ENCODE data around the gene GRM7.

Gene GRM7

DNA sequence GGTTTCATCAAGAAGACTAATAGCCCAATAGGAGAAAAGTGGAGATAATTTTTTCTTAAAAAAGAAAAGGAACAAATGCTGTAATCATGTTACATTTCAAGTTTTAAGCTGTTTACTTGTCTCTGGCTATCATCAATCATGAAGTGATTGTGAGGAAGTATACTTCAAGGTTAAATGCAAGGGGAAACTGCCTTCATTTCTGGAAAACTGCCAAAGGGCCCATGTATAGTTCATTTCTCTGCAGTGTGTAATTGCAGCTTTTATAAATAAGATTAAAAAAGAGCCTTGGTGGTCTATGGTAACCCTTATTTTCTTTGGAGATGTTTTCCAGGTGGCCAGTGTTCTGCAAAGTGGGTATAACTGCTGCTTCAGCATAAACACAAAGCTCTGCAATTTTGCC, 101.9 kb downstream of the GRM7 start:
- no peak for DNase-seq
- intact Hi-C loops (cut with DNase I), result no loop called here

DNA sequence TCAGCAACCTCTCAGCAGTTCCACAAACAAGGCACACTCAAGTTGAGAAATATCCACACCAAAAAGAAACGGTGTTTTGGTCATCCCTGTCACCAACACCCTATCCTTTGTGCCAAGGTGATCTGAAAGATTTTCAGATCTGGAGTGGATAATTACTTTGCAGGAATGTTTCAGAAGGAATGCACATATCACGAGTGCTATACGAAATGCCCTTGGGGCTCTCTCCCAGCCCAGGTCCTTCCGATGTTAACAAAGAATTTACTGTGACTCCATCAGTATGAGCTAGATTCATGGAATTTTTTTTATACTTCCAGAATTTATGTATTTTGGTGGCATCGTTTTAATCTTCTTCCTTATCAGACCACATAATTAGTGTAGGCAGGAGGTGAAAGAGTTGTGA, 105.0 kb downstream of the GRM7 start:
- intact Hi-C loops (cut with DNase I), result no loop called here
- DNase-seq, result no peak

DNA sequence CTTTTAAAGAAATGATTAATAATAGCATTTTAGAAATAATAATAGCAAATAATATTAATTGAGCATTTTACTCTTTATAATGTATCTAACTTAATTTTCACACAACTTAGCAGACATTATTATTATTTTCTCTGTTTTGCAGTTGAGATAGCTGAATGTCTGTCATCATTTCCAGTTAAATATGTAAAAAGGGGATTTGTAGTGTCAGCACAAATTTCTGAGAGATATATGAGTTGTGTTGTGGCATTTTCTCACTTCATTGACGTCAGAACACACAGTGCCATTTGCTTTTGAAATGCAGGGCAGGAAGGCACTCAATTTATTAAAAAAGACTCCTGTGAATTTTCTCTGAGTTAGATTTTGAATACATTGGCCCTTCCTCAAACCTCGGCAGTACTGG, 111.0 kb downstream of the GRM7 start:
- intact Hi-C loops (cut with DNase I), result no loop called here
- DNase-seq, result no peak

DNA sequence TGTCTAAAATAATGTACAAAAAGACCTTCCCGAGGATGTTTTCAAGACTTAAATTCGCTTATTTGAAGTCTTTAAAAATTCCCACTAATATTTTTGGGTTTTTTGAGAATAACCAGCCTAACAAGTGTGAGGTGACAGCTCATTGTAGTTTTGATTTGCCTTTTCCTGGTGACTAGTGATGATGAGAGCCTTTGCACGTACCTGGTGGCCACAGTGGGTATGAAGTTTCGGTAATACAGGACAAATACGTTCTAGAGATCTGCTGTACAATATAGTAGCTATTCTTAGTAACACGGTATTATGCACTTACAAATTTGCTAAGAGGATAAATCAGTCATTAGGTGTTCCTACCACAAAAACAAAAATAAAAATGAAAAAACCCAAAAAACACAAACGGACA, 124.9 kb downstream of the GRM7 start:
- intact Hi-C loops (cut with DNase I), result no loop called here

GRCh38 chr3:6989608-6990291, 128.8 kb downstream of the GRM7 start:
- no peak for DNase-seq
- intact Hi-C loops (cut with DNase I), result no loop called here

More for the DNA sequence above, 124.9 kb downstream of the GRM7 start:
- no peak for DNase-seq

DNA sequence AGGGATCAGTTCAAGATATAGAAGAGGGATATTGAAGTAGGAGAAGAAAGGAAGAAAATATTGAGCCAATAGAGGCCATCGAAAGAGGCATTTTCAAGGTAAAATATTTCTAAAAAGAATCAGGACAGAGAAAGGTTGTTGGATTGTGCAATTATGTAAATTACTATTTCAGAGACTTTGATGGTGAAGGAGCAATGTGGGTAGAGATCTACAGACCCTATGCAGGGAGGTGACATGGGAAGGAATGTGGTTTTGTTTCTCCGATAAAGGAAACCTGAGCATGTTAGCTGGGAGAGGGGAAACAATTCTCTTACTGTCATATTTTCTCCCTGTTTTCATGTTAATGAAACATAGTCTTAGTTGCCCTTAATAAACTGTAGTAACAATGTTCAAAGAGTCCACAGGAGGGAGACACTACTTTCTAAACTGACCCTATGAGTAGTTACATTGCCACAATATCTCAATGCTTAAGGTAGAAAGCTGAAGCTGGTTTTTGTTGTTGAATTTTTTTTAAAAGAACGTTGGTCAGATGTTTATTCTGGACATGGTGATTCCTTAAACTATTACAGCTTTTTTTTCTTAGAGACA, 133.3 kb downstream of the GRM7 start:
- DNase-seq, result no peak
- intact Hi-C loops (cut with DNase I), result no loop called here

DNA sequence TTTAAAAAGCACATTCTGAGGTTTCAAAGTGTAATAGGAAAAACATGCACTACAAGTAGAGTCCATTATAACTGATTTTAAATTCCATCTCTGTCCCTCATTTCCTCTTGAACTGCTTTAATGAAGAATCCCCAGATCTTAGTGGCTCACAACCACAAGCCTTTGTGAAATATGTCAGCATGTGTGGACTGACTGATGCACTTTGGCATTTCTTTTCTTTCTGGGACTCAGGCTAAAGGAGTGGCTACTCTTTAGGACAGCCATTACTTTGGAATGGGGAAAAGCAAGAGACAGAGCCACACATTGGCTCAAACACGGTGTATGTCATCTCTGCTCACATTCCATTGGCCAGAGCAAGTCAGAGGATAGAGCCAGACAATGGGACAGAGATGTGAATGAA, 139.6 kb downstream of the GRM7 start:
- intact Hi-C loops (cut with DNase I), result no loop called here
- no peak for DNase-seq

- intact Hi-C loops (cut with DNase I), result no loop called here
- no peak for DNase-seq
Observed at GRCh38 chr3:7001370-7001769, 140.5 kb downstream of the GRM7 start.

GRCh38 chr3:7015683-7016440, 154.9 kb downstream of the GRM7 start:
- DNase-seq, result no peak
- intact Hi-C loops (cut with DNase I), result no loop called here

GRCh38 chr3:7025581-7026300, 164.8 kb downstream of the GRM7 start:
- intact Hi-C loops (cut with DNase I), result no loop called here
- DNase-seq, result no peak

DNA sequence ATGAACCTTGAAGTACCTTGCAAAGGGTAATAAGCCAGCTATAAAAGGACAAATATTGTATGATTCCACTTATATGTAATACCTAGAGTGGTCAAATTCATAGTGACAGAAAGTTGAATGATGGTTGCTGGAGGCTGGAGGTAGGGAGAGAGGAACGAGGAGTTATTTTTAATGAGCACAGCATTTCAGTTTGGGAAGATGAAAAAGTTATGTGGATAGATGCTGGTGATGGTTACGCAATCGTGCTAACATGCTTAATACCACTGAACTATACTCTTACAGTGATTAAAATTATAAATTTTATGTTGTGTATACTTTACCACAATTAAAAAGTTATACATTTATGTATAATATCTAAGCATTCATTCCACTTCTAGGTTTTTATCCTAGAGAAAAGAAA, 168.6 kb downstream of the GRM7 start:
- intact Hi-C loops (cut with DNase I), result no loop called here
- no peak for DNase-seq

DNA sequence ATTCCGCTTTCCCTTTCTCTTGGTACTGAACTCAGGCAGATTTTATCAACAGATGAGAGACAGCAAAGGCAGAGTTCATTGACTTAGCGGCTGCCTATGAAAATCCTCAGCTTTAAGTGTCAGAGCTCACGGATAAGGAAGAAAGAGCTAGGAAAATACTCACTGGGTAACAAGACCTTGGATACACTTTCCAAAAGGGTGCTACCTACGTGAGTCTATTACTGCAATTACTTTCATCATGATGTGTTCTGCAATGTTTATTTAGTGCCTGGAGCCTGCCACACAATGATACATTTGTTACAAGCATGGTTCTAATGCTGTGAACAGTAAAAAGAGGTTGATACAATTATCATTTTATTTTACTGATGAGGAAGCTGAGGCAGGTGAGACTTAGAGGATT, 177.5 kb downstream of the GRM7 start:
- intact Hi-C loops (cut with DNase I), result no loop called here
- no peak for DNase-seq

- intact Hi-C loops (cut with DNase I), result no loop called here
Observed at GRCh38 chr3:7062714-7063113, 201.8 kb downstream of the GRM7 start.

GRCh38 chr3:7070461-7070860, 209.5 kb downstream of the GRM7 start:
- intact Hi-C loops (cut with DNase I), result no loop called here
- DNase-seq, result no peak

More at GRCh38 chr3:7062714-7063113, 201.8 kb downstream of the GRM7 start:
- DNase-seq, result no peak

GRCh38 chr3:7074217-7074616, 213.3 kb downstream of the GRM7 start:
- DNase-seq, result no peak
- intact Hi-C loops (cut with DNase I), result no loop called here

DNA sequence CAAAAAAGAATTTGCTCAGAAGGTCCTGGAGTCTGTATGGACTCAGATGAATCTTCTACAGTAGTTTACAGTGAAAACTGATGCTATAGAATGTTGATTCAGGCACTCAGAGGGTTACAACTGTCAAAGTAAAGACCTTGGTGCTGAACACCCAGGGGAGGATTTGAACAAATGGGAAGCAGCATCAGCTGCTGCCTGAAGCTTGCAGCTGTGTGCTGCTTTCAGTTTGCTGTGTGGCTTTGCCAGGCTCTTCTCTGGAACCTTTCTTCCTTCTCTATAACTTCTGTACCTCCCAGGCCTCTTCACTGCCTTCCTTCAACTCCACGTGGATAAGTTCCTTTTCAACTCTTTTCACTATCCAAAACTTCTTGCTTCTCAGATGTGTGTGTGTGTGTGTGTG, 214.2 kb downstream of the GRM7 start:
- intact Hi-C loops (cut with DNase I), result no loop called here
- DNase-seq, result peak in 1 of 10 donors; percentile 37

DNA sequence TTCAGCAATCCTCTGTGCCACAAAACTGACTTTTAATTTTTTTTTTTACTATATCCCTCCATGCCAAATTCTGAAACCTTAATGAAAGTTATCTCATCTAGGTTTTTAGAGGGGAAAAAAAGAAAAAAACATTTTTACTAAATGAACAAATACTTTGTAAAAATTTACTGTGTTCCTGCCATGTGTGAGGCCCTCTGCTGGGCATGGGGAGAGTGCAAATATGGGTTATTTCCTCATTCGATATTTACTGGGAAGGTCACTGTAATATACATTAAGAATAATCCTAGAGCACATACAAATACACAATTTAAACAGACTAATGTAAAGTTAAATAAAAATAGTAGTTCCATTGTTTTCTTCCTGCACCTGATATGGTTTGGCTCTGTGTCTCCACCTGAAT, 215.0 kb downstream of the GRM7 start:
- intact Hi-C loops (cut with DNase I), result no loop called here

DNA sequence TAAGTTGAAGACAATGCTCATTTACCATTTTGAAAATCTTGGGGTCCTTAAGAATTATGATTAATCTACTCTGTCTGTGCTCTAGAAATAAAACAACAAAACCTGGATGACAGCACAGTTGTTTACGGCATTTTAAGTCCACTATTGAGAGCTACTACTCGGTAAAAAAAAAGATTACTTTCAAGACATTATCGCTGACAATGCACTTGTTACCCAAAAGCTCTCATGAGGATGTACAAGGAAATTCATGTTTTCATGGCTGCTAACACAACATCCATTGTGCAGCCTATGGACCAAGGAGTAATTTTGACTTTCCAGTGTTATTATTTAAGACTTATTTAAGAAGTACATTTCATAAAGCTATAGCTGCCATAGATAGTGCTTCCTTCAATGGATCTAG, 221.3 kb downstream of the GRM7 start:
- intact Hi-C loops (cut with DNase I), result no loop called here
- DNase-seq, result no peak

More for the DNA sequence above, 215.0 kb downstream of the GRM7 start:
- DNase-seq, result no peak

- intact Hi-C loops (cut with DNase I), result no loop called here
- DNase-seq, result no peak
Observed at GRCh38 chr3:7086417-7086816, 225.5 kb downstream of the GRM7 start.

GRCh38 chr3:7095116-7095515, 234.2 kb downstream of the GRM7 start:
- no peak for DNase-seq
- intact Hi-C loops (cut with DNase I), result no loop called here

DNA sequence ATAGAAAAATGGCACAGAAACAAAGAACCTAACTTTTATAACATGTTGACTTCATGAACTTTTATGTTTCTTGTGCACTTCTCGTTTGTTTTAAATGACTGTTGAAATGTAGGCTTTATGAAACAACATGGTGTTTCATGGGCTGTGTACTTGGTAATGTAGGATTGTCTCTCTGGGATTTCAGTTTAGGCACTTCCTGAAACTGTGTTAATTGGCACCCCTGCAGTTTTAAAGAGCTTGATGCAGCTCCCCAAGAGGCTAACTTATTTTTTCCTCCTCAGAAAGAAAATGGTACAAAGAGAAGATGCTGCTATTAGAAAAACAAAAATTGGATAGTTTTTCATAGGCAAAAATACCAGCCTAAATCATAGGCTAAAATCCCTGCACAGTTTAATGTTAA, 239.2 kb downstream of the GRM7 start:
- DNase-seq, result no peak
- intact Hi-C loops (cut with DNase I), result no loop called here

All from posterior cingulate gyrus (tissue), 11 donors.